HG02885 (cell line): ENCODE results near the gene GJD4.

ENCODE experiments used
- ATAC-seq: cut with Tn5 transposase; IDR thresholded peaks from one replicate; pipeline ENCODE4 v1.9.1; 2021; ENCODE audit warnings: mild to moderate bottlenecking; ENCODE audit not compliant: unreplicated experiment, poor library complexity

Gene GJD4

DNA sequence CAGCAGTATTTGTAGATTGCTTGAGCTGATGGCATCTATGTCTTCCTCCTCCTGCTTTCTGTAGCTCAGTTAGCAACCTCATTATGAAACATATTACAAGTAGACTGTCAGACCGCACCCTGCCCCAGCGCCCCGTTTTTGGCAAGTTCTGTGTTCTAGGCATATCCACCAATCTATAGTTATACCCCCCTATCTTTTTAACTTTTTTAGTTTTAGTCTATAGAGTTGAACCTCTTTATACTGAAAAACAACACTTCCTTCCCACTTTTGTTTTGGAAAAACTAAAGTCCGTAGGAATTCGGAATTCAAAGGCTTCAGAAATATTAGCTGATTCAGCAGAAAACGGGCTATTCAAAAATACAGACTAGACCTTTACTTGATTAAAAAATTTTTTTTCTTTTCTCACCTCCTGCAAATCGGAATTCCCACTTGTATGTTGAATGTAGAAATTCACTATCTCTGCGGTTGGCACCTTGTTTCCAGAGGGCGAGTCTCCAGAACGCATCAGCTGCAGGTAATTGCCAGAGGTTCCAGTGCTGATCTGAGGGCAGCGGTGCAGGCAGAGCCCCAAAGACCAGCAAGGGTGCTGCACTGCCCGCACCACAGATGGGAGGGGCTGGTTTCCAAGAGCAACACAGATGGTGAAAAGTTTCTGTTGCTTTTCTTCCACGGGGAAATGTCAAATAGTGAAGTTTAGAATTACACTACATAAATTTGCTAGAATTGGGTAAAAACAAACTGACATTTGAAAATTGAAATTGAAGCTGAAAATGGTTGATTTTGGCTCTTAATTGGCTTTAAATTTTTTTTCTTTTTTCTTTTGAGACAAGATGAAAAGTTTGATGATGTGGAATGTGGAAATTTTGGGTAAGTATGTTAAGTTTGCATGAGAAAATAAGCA, 39.2 kb downstream of the GJD4 start:
- no peak for ATAC-seq

DNA sequence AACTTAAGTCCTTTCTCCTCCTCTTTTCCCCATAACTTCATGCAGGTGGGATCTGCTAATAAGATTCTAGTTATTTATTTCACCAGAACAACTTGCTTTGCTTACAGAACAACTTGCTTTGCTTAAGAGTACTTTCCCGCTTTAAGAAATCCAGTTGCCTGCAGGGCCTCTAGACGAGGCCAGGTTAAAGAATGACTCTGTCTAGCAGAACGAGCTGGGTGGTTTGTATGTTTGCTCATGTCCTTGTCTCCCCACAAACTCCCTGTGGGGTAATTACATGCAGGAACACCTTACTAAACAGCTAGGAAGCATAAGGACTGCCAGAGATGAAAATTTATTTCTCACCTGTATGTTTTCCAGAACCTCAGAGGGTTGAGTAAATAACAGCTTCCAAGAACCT, 45.8 kb downstream of the GJD4 start:
- no peak for ATAC-seq

DNA sequence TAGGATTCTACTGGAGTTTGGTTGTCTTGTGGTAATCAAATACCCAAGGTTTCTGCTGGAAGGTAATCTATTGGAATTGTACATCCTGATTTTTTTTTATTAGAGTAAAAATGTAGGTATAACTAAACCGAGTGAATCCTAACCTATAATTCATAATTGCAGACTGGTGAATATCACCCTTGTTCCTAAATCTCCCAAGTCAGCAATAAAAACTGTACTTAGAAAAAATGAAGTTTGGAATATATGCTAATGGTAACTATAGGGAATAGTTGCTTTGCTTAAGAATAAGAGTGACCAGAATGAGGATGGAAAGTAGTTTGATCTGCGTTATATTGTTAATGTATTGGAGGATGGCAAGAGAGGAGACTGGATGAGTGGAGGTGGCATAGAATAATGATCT, 47.7 kb downstream of the GJD4 start:
- no peak for ATAC-seq

DNA sequence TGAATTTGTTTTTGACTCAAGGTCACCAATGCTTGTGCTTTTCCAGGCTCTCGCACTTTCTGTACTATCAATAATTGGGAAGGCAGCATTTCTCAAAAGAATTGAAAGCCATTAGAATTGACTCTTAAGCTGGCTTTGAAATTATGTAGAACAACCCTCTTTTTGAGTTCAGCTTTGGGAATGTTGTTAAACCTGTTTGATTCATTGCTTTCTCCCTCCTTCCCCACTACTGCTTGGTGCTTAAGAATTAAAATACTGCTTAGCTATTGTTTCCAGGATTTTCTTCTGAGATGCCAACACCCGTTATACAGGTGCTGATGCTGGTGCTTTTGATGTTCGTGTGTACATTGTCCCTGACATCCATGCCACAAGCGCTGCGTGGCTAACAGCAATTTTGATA, 52.5 kb downstream of the GJD4 start:
- ATAC-seq = no peak
